HPDE6-E6E7 (cell line): ENCODE results near the gene DGKG.

Source experiments
- DNase-seq: peaks from one replicate; pipeline ENCODE4 v3.0.0; 2011; ENCODE audit warnings: missing footprints; ENCODE audit errors: extremely low spot score

DGKG gene

GRCh38 chr3:186141790-186142189 lies 220.2 kb downstream of the DGKG start:
- no peak for DNase-seq

DNA sequence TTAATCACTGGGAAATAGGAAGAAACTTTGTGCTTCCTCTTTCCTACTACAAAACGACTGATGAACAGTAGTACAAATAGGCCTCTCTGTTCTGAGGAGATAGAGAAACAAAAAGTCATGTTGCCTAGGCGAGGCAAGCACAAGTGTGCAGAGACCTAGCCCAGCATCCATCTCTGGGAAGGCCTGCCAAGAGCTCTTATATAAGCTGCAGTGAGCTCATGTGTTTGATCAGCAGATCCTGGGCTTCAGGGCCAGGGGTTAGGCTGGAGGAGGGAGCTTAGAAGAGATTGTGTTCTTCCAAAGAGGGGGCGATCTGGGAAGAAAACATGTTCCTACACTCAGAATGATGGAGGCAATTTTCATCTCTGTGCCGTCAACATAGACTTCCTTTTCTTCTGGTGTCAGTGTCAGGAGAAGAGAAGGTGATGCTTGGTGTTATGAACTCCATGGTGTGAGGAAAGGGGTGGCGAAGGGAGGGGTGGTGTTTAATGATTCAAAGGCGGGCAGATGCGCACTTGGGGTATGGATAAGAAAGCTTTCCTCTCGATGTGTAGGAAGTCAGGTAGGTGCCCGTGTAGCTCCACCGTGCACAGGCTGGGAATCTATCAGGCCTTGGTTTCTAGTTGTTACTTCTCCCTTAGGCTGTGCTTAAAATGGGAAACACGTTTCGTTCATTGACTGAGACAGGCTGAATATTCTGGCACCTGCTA lies 223.6 kb downstream of the DGKG start:
- no peak for DNase-seq

DNA sequence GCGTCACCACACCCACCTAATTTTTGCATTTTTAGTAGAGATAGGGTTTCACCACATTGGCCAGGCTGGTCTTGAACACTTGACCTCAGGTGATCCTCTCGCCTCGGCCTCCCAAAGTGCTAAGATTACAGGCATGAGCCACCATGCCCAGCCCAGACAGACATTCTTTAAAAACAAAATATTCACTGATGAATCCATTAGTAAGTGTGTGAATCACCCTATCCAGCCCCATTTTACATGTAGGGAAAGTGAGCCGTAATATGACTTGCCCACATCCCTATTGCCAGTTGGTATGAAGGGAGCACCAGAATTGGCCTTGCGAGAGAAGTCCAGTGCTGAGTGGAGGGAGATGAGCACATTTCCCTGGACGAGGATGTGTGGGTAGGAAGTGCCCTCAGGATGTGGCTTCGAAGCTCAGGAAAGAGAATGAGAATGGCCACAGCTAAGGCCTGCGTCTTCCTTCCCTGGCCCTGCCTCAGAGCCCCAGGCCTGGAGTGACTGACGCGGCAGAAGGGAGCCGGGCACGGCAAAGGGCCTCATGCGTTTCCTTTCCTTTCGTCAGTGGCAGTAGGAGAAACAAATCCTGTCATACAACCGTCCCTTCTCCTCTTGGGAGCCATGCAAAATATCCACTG lies 224.9 kb downstream of the DGKG start:
- no peak for DNase-seq

- no peak for DNase-seq
Measured at GRCh38 chr3:186133980-186134379, 228.1 kb downstream of the DGKG start.

GRCh38 chr3:186132487-186132886 lies 229.5 kb downstream of the DGKG start:
- no peak for DNase-seq

DNA sequence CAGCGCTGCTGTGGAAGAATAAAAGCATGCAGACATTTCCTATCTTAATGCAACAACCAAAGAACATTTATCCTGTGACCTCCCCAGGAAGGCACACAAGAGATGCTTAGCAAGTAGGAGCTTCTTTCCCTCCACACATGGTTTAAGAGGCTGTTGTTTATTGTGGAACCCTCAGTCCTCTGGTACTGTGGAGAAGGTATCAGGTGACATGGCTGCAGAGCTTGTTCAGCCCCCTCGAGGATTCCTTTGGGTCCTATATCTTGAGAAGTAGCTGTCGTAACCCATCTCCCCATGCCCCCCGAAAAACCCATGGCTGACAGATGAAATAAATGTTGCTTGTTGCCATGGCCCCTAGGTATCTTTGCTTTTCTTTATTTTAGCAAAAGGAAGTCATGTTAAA lies 232.8 kb downstream of the DGKG start:
- no peak for DNase-seq

DNA sequence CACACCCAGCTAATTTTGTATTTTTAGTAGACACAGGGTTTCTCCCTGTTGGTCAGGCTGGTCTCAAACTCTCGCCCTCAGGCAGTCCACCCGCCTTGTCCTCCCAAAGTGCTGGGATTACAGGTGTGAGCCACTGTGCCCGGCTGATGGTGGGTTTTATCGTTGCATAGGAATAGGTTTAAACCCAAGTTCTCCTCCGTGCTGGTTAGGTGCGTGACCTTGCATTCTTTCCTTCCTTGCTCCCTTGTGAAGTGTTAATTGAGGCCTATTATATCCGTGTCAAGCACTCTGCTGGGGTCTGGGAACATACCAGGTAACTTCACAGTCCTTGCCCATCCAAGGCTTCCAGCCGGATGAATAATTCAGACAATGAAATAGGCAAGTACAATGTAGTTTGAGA lies 233.9 kb downstream of the DGKG start:
- DNase-seq = no peak

DNA sequence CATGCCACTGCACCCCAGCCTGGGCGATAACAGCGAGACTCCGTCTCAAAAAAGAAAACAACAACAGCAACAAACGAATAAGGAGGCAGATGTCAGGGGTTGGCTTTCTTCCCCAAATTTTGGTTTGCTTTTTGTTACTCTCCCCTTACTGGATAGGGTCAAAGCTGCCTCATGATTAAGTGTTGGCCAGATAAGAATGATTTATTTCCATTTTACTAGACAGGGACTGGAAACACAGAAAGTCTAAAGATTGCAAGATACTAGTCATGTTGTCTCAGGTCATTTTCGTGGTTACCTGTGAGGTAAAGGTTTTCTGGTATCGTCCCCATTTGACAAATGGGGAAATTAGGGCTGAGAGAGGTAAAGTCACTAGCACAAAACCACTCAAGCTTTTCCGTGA lies 234.6 kb downstream of the DGKG start:
- DNase-seq = no peak

DNA sequence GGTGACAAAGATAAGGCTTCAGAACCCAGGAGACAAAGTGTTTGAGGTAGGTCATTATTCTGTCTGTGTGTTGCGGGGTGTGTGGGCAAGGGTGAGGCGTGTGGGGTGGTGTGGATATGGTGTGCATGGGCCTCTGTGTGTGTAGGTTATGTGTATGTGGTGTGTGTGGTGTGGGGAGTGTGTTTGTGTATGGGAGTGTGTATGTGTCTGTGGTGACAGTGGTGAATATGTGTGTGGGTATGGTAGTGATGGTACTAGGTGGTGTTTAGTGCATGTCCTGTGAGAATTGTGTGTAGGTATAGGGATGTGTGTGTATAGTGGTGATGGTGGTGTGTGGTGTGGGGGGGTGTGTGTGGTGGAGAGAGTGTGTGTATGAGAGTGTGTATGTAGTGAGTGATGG lies 236.9 kb downstream of the DGKG start:
- DNase-seq = no peak

DNA sequence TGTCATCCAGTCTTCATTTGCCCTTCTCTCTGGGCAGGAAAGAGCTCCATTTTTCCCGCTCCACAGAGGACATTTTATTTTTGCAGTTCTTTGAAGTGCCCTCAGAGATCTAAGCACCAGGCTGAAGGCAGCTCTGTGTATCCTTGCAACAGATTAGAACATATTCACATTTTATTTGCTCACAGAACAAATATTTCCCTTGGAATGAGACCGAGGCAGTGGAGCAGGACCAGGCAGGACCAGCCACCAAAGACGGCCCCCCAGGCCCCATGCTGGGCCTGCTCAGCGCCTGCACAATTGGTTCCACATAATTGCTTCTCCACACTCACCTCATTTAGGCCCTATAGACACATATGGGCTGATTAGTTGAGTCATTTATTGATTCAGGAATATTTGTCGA lies 237.4 kb downstream of the DGKG start:
- no peak for DNase-seq

- no peak for DNase-seq
Measured at GRCh38 chr3:186123012-186123411, 239.0 kb downstream of the DGKG start.

GRCh38 chr3:186121968-186122367 lies 240.1 kb downstream of the DGKG start:
- no peak for DNase-seq

GRCh38 chr3:186121278-186121677 lies 240.8 kb downstream of the DGKG start:
- DNase-seq = no peak

DNA sequence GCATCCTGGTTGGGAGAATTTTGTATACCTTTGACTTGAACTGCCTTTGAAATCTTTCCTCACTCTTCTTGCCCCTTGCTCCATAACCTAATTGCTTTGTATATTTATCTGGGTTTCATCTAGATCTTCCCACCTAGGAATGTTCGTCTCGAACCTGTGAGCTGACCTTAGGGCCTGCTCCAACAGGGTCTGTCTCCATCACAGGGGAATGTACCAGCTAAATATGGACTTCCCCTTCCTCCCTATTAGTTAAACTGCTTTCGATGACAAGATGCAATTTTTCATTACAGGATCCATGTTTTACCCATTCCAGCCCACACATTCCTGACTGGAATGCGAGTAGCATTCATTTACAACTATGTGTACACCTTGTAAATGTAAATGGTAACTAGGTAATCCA lies 242.5 kb downstream of the DGKG start:
- no peak for DNase-seq

GRCh38 chr3:186118692-186119091 lies 243.3 kb downstream of the DGKG start:
- no peak for DNase-seq

DNA sequence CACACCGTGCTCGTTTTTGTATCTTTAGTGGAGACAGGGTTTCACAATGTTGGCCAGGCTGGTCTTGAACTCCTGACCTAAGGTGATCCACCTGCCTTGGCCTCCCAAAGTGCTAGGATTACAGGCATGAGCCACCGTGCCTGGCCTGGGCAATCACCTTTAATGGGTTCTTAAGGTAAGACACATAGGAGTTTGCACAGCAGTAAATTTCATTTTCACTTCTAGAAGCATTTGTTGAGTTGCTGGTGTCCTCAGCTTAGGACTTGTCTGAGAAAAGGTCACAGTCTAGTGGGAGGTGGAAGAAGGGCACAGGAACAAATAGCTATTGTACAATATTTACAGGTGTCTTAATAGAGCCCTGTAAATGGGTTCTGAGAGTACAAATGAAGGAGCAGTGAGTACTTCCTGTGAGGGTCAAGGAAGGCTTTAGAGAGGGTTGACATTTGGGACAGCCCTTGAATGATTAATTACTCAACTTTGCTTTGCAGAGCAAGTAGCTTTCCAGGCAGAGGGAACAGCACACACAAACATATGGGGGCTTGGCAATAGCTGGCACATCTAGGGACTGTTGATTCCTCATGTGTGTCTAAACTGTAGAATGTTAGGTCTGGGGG lies 244.4 kb downstream of the DGKG start:
- DNase-seq = no peak

DNA sequence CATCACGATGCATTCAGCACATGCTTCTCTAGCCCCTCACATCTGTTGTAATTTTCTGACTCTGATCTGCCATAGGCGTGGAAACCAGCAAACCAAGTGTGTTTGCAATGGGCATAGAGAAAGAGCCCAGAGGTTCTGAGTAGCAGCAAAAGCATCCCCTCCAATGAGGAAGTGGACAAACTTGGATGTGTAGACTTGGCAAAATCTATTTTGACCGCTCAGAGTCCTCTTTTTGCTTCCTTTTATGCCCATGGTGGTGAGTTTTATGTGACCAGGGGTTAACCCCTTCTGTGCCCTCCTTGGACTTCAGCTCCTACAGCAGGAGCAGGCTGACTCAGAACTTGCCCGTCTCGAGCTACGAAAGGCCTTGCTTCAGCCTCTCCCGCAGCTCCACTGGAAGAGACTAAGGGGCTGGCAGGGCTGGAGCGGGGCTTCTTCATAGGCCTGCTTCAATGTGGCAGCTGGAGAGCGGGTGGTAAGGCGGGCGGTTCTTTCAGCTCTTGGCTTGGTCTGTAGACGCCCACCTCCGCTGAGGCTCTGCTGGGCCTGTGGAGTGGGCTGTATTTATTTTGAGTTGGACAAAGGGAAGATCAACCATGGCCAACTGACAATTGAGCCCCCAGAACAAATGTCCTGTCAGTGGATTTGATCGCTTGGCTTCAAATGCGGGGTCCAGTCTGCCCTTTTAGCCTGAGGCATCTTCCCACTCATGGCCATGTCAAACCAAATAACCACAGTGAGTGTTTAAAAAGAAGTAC lies 246.6 kb downstream of the DGKG start:
- no peak for DNase-seq

DNA sequence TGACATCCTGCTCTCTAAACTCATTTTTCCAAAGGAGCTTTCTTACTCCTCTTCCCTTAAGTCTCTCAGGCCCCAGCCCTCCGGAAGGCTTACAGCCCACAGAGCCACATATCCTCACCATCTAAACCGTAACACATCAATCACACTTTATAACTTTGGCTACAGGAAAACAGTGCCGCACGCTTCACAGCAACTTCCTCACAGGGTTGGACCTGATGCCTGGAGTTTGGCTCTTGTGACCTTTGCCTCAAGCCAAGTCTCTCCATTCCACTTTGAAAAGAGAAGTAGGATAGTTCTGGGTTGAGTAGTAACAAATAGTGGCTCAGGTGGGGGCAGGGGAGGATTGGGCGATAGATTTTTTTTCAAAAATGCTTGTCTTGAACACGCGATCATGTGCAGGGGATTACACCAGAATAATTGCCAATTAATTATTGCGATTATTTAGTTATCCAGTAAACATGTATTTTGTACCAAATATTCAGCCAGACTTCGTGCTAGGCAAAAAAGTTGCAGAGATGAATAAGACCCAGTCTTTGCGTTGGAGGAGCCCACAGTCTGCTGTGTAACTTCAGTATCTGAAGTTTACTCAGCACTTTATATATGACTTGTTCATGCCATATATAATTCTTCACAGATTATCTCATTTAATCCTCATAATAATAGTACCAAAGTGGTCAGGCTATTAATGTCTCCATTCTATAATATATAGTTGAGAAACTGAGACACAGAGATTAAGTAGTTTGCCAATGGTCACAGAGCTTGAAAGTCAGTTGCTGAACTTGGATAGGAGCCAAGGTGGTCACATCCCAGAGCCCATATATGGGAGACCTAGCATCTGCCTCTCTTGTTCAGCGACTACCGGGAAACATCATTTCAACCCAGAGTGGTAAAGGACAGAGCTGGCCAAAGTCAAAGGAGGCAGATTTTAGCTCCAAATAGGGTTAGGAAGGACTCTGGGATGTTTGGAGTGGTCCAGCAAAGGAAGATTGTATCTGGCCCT lies 250.8 kb downstream of the DGKG start:
- no peak for DNase-seq

GRCh38 chr3:186109897-186110803 lies 251.9 kb downstream of the DGKG start:
- DNase-seq = no peak
